ENCODE results near the gene HLA-DPB1. TPM values are rescaled to one million over a fixed set of nuclear protein-coding genes. Genes with fewer than 3 reads are reported as not detected.
A peak's percentile ranks its signal among the peaks of the same experiment; 100 is the strongest.

HLA-DPB1 gene
- total RNA-seq: 100 to 1,000 TPM; 113 to 150 TPM

DNA sequence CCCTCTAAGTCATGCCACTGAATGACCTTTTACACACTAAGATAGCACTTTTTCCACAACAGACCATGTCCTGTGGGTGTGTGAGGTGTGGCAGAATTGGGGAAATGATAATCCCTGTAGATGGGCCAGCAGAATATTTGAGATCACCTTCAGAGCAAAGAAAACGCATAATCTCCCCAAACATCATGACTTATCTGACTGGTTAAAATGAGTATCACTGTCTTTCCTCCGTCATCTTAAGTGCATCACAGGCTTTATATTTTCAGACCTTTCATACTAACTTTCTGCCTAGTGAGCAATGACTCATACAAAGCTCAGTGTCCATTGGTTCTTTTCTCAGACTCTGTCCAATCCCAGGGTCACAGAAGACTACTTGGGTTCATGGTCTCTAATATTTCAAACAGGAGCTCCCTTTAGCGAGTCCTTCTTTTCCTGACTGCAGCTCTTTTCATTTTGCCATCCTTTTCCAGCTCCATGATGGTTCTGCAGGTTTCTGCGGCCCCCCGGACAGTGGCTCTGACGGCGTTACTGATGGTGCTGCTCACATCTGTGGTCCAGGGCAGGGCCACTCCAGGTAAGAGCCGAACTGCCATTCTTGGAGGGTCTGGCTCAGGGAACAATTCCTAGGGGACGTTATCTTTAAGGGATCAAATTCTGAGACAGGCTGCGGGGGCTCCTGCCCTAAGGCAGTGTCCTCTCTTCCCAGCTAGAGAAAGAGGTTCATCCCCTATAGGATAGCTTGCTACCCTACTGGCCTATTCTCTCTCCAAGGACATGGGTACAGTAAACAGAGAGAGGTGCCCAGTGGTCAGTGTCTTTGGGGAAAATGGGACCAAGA lies at the start of gene HLA-DPB1:
TSS of gene HLA-DPB1 (plus strand) at position 423 of the 838 bp plus-strand sequence. CDS start at position 475, 52 bp downstream.
- H3K4me3 Mint-ChIP-seq: peak within 1 kb of the TSS; percentile 81
- DNase-seq (peak; percentile 60), ATAC-seq (peak; percentile 90)
- H3K36me3 Mint-ChIP-seq: peaks cover 33% of the 10 kb centered on the region
- H3K27ac Mint-ChIP-seq: peak within 1 kb of the TSS; percentile 90
- H3K9me3 Mint-ChIP-seq (ENCODE audit: low read depth): no peaks in the 10 kb centered on the region
- no peaks in the 10 kb centered on the region for H3K27me3 Mint-ChIP-seq
- CTCF ChIA-PET: interaction anchor here (0.7 to 1.5 kb wide), 13 partner anchors 9 to 237 kb away, joined by 3 to 9 read pairs (median 3); partner anchors contain the start of gene TAP2
- peaks cover 66% of the 10 kb centered on the region for H3K4me1 Mint-ChIP-seq

DNA sequence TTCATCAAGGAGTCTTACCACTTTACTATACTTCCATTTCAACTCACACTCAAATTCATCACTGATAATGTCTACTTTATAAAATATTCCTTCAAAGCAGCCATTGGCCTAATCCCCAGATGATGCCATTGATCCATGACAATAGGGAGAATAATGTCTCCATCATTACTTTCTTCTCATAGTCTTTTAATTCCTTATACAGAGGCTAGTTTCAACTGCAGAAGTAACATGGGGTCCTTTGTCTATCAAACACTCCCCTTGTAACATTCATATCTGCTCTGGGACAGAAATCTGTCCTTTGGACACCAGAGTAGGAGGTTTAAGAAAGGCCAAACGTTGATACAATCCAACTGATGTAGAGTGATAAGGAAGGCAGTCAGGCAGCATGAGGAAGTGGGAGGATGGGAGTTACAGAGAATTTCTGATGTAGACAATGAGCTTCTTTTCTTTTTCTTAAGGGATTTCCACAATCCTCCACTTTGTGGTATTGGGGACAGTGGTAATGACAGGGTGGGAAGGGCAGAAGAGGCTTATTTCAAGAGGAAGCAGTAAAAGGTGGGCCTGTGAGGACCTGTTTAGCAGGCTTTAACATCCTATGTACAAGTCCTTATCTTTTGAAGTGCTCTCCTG lies 47.5 kb upstream of the HLA-DPB1 start:
- Mint-ChIP-seq H3K4me3 (no peak overlapping the region), H3K27me3 (peaks cover 21% of the 10 kb centered on the region), H3K27ac (peak overlapping the region; percentile 69), H3K36me3 (peaks cover 5% of the 10 kb centered on the region), H3K9me3 (ENCODE audit: low read depth) (peaks cover 2% of the 10 kb centered on the region), H3K4me1 (peaks cover 34% of the 10 kb centered on the region)
- DNase-seq (no peak), ATAC-seq (no peak)
- CTCF ChIA-PET: interaction anchor here (0.6 to 1.7 kb wide), 9 partner anchors 9 to 220 kb away, joined by 3 to 6 read pairs (median 4); partner anchors contain the start of gene HLA-DPA1

DNA sequence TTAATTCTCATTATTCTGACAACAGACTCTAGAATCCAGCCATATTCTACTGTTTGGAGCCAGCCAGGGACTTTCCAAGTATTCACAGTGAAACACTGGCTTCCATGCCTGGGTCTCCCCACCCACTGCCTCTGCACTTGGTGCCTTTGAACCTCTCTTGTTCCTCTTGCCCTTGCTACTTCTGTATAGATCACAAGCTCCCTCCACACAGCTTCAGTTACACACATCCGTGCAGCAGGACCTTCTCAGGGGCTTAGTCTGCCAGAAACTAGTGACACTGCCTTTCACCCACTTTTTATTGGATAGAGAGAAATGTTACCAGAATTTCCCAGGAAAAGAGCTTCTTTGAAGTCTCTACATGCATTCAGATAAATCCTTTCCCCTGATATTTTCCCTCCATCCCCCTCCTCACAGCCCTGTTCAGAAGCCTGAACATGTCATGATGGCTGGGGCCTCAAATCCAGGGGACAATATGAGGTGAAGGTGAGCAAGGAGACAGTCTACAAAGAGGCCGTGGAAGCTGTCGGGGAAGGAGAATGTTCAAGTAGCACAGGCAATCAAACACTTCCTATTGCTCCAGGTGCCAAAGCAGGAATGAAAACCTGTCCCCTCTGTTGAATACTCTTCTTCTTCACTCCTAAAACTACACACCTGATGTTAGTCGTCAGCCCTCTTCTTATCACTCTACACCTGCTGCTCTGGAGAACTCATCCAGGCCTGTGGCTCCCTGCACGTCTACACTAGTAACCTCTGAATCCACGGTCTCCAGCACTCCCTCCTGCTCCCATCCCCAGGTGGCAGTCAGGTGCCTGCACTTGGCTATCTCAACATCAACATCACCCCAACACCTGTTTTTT lies 46.2 kb upstream of the HLA-DPB1 start:
- H3K4me3 Mint-ChIP-seq: peak overlapping the region; percentile 22
- H3K9me3 Mint-ChIP-seq (ENCODE audit: low read depth): peaks cover 2% of the 10 kb centered on the region
- peaks cover 10% of the 10 kb centered on the region for H3K36me3 Mint-ChIP-seq
- H3K4me1 Mint-ChIP-seq: peaks cover 34% of the 10 kb centered on the region
- DNase-seq: peak; percentile 76
- ATAC-seq: peak; percentile 98
- H3K27ac Mint-ChIP-seq: peak overlapping the region; percentile 87
- CTCF ChIA-PET: interaction anchor here (1.0 to 1.7 kb wide), 9 partner anchors 11 to 219 kb away, joined by 3 to 6 read pairs (median 4); partner anchors contain the start of gene HLA-DPA1
- H3K27me3 Mint-ChIP-seq: peaks cover 28% of the 10 kb centered on the region

DNA sequence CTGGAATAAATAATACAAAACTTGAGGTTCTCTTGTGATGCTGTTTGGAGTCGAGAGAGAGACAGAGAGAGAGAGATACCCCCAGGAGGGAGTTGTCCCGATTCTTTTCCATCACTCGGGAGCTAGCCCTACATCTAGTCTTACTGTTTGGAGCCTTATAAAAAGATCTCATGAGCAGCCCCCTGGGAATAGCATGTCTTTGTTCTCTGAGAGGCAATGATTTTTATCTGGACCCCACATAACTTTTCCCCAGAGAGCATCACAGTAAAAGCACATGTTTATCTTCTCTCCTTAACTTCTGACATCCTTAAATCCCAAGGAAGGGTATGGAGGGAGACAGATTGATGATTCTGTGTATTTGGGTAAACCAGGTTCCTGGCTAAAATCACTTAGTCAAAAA lies 45.5 kb upstream of the HLA-DPB1 start:
- CTCF ChIA-PET: interaction anchor here (1.7 kb wide), 1 partner anchor 61 kb away, joined by 4 read pairs; no protein-coding TSS in a partner anchor
- Mint-ChIP-seq H3K9me3 (ENCODE audit: low read depth) (peaks cover 4% of the 10 kb centered on the region), H3K27me3 (peaks cover 34% of the 10 kb centered on the region), H3K4me1 (peaks cover 30% of the 10 kb centered on the region), H3K27ac (peak overlapping the region; percentile 87), H3K36me3 (peaks cover 11% of the 10 kb centered on the region), H3K4me3 (no peak overlapping the region)
- no peak for ATAC-seq
- no peak for DNase-seq

DNA sequence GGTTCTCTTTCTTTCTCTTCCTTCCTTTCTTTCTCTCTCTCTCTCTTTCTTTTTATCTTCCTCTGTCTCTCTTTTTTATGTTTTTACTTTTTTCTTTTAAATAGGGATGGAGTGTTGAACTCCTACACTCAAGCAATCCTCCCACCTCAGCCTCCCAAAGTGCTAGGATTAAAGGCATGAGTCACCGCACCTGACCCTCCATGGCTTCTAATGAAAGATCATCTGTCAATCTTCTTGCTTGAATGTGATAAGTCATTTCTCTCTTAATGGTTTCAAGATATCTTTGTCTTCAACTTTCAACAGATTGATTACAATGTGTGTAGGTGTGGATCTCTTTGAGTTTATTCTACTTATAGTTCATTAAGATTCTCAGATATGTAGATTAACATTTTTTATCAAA lies 41.2 kb upstream of the HLA-DPB1 start:
- CTCF ChIA-PET: no interaction called here

DNA sequence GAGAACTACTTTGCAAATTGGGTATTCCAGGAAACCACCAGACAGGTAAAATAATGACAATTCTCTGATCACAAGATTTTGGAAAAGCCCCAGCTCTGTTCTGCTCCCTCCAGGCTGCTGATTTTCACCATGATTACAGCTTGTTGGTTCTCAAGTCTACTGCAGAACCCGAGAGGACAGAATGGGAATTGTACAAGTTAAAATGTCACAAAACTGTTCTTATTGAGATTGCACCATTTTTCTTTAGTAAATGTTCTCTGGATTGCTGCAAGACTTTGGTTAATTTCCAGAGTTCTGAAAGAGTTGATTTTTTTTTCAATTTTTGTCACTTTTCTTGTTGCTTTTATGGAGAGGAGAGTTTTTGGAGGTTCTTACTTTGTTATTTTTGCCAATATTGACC lies 39.3 kb upstream of the HLA-DPB1 start:
- peaks cover 66% of the 10 kb centered on the region for H3K27me3 Mint-ChIP-seq
- peaks cover 2% of the 10 kb centered on the region for H3K9me3 Mint-ChIP-seq (ENCODE audit: low read depth)
- CTCF ChIA-PET: interaction anchor here (0.7 to 1.9 kb wide), 3 partner anchors 13 to 161 kb away, joined by 3 to 7 read pairs (median 3); partner anchors contain the start of gene HLA-DPB1
- H3K27ac Mint-ChIP-seq: no peak overlapping the region
- H3K4me1 Mint-ChIP-seq: no peaks in the 10 kb centered on the region
- no peak overlapping the region for H3K4me3 Mint-ChIP-seq
- peaks cover 9% of the 10 kb centered on the region for H3K36me3 Mint-ChIP-seq
- ATAC-seq (no peak), DNase-seq (no peak)

More for the DNA sequence above, 41.2 kb upstream of the HLA-DPB1 start:
- Mint-ChIP-seq H3K27ac (no peak overlapping the region), H3K9me3 (ENCODE audit: low read depth) (peaks cover 2% of the 10 kb centered on the region), H3K4me1 (peaks cover 8% of the 10 kb centered on the region), H3K4me3 (no peak overlapping the region), H3K36me3 (peaks cover 11% of the 10 kb centered on the region), H3K27me3 (peaks cover 59% of the 10 kb centered on the region)
- DNase-seq (no peak), ATAC-seq (no peak)

DNA sequence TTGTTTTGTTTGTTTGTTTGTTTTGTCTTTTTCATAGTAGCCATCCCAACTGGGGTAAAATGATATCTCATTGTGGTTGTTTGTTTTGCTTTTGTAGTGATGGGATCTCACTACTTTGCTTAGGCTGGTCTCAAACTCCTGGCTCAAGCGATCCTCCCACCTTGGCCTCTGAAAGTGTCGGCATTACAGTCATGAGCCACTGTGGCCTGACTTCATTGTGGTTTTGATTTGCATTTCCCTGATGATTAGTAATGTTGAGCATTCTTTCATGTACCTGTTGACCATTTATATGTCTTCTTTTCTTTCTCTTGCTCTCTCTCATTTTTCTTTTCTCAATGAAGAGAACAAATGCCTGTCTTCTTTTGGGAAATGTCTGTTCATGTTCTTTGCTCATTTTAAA lies 35.6 kb upstream of the HLA-DPB1 start:
- ATAC-seq (no peak), DNase-seq (no peak)
- Mint-ChIP-seq H3K27me3 (peaks cover 71% of the 10 kb centered on the region), H3K4me3 (no peak overlapping the region), H3K27ac (no peak overlapping the region), H3K36me3 (peaks cover 1% of the 10 kb centered on the region), H3K4me1 (no peaks in the 10 kb centered on the region), H3K9me3 (ENCODE audit: low read depth) (no peaks in the 10 kb centered on the region)
- CTCF ChIA-PET: interaction anchor here (1.0 kb wide), 1 partner anchor 26 kb away, joined by 3 read pairs; no protein-coding TSS in a partner anchor

DNA sequence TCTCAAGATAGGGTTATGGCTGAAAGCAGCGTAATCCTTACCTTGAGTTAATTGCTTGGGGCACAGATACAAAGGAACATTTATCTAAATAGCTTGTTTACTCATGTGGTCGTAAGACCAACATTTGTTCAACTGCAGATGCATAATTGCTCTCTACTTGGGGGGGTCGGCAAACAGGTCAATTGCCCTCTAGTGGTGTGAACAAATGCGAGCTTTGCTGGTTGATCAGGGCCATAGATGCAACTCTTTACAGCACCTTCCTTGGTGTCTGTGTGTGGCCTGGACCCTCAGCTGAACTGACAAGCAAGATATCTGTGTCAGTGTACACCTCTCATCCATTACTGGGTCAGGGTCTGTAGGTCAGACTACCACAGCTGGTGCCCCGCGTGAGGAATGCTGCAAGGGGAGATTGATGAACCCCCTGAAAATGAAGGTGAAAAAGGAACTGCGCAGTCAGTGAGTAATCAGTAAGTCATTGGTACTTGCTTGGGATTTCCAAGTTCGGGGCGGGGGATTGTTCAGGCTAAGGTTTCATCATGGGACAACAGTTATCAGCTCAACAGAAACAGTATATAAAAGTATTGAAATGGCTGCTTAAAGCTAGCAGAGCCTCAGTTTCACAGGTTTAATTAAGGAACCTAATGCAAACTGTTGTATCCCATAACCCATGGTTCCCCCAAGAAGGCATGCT lies 26.3 kb upstream of the HLA-DPB1 start:
- Mint-ChIP-seq H3K27ac (no peak overlapping the region), H3K27me3 (peaks cover 84% of the 10 kb centered on the region)
- no peak for DNase-seq

DNA sequence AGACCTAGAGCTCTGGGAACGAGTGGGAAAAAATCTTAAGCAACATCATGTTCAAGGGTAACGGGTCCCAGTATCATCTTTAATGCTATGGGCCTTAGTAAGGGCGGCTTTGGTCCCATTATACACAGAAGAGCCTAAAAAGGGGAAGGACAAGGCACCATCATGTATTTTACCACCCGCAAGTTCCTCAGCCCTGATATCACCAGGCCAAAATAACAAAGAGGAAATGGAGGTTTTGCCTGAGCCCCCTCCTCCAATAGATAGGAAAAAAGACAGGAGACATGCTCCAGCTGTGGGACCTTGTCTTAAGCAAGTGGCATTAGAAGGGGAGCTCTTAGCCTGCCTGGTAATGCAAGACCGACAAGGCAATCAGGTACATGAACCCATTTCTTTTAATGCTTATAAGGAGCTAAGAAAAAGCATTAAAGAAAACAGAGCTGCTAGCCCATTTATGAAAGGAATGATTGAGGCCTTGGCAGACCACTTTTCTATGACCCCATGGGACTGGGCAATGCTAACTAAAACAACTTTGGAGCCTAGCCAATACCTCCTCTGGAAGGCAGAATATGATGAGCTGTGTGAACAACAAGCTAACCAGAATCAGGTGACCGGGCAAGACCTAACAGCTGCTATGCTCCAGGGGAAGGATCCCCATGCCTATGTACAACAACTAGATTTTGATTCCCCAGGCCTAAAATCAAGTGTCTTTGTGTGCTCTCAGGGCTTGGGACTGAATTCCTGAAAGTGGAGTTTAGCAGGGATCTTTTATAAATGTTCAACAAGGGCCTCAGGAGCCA lies 25.6 kb upstream of the HLA-DPB1 start:
- H3K27ac Mint-ChIP-seq: no peak overlapping the region
- H3K9me3 Mint-ChIP-seq (ENCODE audit: low read depth): no peaks in the 10 kb centered on the region
- ATAC-seq (no peak), DNase-seq (no peak)
- peaks cover 80% of the 10 kb centered on the region for H3K27me3 Mint-ChIP-seq
- no peak overlapping the region for H3K4me3 Mint-ChIP-seq
- CTCF ChIA-PET: interaction anchor here (0.9 to 3.0 kb wide), 7 partner anchors 12 to 78 kb away, joined by 3 to 19 read pairs (median 5); partner anchors contain the start of gene HLA-DPA1
- no peaks in the 10 kb centered on the region for H3K36me3 Mint-ChIP-seq
- H3K4me1 Mint-ChIP-seq: no peaks in the 10 kb centered on the region

More for the DNA sequence above, 26.3 kb upstream of the HLA-DPB1 start:
- Mint-ChIP-seq H3K36me3 (no peaks in the 10 kb centered on the region), H3K9me3 (ENCODE audit: low read depth) (no peaks in the 10 kb centered on the region), H3K4me1 (no peaks in the 10 kb centered on the region), H3K4me3 (no peak overlapping the region)
- peak; percentile 33 for ATAC-seq
- CTCF ChIA-PET: interaction anchor here (0.9 to 3.0 kb wide), 7 partner anchors 13 to 78 kb away, joined by 3 to 19 read pairs (median 5); partner anchors contain the start of gene HLA-DPA1

DNA sequence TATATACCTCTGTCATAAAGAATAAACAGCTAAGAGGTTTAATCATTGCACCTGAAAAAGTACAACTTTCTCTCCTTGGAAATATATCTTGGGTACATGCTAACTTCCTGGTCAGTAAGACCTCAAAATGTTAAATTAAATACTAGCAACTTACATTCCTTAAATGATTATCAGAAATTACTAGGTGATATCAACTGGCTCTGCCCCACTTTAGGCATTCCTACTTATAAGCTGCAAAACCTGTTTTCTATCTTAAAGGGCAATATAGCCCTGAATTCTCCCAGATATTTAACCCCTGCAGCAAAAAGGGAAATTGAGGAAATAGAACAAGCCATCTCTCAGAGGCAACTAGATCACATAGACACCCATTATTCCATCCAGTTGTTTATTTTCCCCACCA lies 23.2 kb upstream of the HLA-DPB1 start:
- no peak overlapping the region for H3K4me3 Mint-ChIP-seq
- H3K9me3 Mint-ChIP-seq (ENCODE audit: low read depth): no peaks in the 10 kb centered on the region
- ATAC-seq (no peak), DNase-seq (no peak)
- CTCF ChIA-PET: interaction anchor here (0.8 to 1.3 kb wide), 3 partner anchors 10 to 38 kb away, joined by 3 to 4 read pairs (median 4); no protein-coding TSS in a partner anchor
- H3K27me3 Mint-ChIP-seq: peaks cover 73% of the 10 kb centered on the region
- H3K27ac Mint-ChIP-seq: no peak overlapping the region
- H3K36me3 Mint-ChIP-seq: no peaks in the 10 kb centered on the region
- H3K4me1 Mint-ChIP-seq: no peaks in the 10 kb centered on the region

DNA sequence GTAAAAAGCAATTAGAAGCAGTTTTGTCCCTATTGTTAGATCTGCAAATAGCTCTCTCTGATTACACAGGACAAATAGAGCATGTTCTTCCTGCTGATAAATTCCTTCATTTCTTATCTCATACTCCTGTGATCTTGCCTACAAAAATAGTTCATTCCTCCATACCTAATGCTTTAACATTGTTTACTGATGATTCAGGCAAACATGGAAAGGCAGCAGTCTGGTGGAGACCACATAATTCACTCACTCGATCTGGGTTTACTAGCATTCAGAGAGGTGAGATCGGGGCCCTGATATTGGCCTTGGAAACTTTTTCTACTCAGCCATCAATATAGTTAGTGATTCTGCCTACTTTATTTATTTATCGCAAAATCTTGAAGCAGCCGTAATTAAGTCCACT lies 22.6 kb upstream of the HLA-DPB1 start:
- DNase-seq: no peak
- CTCF ChIA-PET: no interaction called here
- no peak for ATAC-seq
- H3K27ac Mint-ChIP-seq: no peak overlapping the region
- no peak overlapping the region for H3K4me3 Mint-ChIP-seq
- H3K36me3 Mint-ChIP-seq: no peaks in the 10 kb centered on the region
- no peaks in the 10 kb centered on the region for H3K4me1 Mint-ChIP-seq
- H3K27me3 Mint-ChIP-seq: peaks cover 70% of the 10 kb centered on the region
- H3K9me3 Mint-ChIP-seq (ENCODE audit: low read depth): no peaks in the 10 kb centered on the region

Measured in activated CD8-positive, alpha-beta memory T cell treated with anti-CD3 and anti-CD28 coated beads, Interleukin-2, amount 10 ng/mL, durations not matched to agents 7 days and 5 days (primary cell).